SH-SY5Y (cell line): ENCODE data around the gene DNAH9.

Experiments used
- GATA2 ChIP-seq: IDR thresholded peaks from 2 replicates; pipeline ENCODE4 v1.6.1; 2011; ENCODE audit warnings: mild to moderate bottlenecking, low read depth, low read length
- GATA3 ChIP-seq: IDR thresholded peaks from 2 replicates; pipeline ENCODE4 v1.6.1; 2011; ENCODE audit warnings: low read depth, mild to moderate bottlenecking, low read length, moderate library complexity

- TF ChIP-seq GATA2 (no peak), GATA3 (no peak)
Measured at GRCh38 chr17:11932337-11932898, 334.1 kb downstream of the DNAH9 start.
